ENCODE measurements around the gene RASA3.

Gene RASA3

DNA sequence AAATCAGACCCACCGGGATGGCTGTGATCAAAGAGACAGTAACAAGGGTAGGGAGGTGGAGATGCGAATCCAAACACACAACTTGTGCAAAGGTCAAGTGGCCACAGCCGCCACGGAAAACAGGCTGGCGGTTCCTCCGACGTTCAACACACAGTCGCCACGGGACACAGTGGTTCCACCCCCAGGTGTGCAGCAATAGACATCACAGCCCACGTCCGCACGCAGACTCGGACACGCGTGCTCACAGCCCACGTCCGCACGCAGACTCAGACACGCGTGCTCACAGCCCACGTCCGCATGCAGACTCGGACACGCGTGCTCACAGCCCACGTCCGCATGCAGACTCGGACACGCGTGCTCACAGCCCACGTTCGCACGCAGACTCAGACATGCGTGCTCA lies 70.1 kb downstream of the RASA3 start:
- no peak for TF ChIP-seq GATA3 (IDR thresholded peaks at IDR 0.05; ENCODE audit: low read depth, low read length)

DNA sequence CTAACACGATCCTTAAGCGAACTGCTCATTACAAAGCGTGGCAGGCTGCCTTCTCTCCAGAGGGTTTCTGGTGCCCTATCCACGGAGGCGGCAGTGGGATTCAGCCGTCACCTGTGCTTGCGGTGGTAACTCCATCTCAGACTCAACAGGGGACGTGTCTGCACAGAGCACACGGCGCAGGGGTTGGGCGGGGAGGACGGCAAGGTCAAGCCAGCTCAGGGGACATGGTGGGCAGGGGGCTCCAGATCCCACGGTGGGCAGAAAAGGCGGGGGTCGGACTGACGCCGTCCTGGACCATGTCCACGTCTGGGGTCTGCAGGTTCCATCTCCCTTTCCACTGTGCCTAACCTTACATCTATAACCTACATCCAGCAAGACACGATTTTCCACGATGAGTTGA lies 70.7 kb downstream of the RASA3 start:
- TF ChIP-seq GATA3 (IDR thresholded peaks at IDR 0.05; ENCODE audit: low read depth, low read length) (no peak), GATA2 (IDR thresholded peaks at IDR 0.05; ENCODE audit: low read depth, low read length) (no peak)

DNA sequence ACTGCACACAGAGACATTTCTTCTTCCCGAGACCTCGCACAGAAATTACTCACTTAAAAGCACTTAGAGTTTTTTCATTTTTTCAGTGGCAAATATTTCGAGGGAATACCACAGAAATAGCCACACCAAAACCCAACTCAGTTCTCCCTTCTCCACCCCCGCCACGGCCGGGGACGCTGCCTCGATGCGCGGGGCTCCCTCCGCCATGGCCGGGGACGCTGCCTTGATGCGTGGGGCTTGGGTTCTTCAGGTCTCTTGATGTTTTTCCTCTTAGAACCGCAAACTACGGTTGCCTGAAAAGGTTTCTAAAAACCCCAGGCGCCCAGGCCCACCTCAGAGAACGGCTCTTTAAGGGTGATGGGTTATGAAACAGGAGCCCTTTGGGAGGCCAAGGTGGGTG lies 71.4 kb downstream of the RASA3 start:
- no peak for TF ChIP-seq GATA3 (IDR thresholded peaks at IDR 0.05; ENCODE audit: low read depth, low read length)
- no peak for TF ChIP-seq GATA2 (IDR thresholded peaks at IDR 0.05; ENCODE audit: low read depth, low read length)

DNA sequence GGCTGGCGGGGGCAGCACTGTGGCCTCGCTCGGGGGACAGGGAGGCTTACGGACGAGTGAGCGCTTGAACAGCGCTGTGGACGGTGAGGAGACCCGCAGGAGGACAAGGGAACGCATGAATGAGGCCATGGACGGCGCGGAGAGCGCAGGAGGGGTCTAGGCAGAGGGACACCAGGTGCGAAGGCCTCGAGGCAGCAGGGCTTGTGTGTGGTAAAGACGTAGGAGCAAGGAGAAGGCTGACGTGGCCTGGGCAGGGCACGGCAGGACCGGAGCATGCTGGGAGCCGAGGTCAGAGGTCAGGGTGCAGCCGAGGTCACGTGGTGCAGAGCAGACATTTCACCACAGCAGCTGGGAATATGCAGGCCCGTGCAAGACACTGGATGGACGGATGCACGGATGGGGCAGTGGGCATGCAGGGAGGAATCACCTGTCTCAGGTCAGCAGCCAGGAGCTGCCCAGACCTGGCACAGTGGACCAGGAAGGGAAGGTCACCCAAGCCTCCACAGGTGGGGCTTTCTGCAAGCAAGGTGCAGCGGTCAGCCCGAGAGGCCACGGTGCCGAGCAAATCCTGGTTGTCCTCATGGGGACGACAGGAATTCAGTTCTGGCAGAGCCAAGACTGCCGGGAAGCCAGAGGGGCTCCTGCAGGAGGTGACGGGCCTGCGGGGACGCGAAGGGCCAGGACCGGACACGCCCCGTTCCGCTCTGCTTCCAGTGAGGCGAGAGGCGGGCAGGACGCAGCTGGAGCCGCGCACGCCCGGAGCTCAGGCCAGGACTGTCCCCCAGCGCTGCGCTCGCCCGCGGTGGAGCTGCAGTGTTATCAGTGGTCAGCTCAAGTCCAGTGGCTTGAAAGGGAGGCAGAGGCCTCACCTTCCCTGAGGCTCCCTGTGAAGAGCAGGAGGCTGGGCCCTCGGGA lies 72.2 kb downstream of the RASA3 start:
- TF ChIP-seq GATA3 (IDR thresholded peaks at IDR 0.05; ENCODE audit: low read depth, low read length) (no peak), GATA2 (IDR thresholded peaks at IDR 0.05; ENCODE audit: low read depth, low read length) (no peak)

DNA sequence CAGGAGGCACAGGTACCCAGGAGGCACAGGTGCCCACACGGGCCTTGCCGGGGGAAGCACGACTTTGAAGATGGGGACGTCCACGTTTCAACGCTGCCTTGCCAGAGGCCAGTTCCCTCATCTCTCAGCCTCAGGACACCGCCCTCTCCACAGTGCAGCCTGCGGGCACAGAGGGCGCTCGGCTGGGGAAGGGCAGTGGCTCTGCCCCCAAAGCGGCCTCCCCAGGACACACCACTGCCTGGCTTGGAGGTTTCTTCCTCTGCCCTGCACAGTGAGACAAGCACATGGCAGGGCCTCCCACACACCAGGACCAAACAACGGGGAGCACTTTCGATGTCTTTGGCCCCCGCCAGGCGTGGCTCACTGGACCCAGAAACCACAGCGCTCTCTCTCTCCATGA lies 73.0 kb downstream of the RASA3 start:
- TF ChIP-seq GATA3 (IDR thresholded peaks at IDR 0.05; ENCODE audit: low read depth, low read length) (no peak), GATA2 (IDR thresholded peaks at IDR 0.05; ENCODE audit: low read depth, low read length) (no peak)

DNA sequence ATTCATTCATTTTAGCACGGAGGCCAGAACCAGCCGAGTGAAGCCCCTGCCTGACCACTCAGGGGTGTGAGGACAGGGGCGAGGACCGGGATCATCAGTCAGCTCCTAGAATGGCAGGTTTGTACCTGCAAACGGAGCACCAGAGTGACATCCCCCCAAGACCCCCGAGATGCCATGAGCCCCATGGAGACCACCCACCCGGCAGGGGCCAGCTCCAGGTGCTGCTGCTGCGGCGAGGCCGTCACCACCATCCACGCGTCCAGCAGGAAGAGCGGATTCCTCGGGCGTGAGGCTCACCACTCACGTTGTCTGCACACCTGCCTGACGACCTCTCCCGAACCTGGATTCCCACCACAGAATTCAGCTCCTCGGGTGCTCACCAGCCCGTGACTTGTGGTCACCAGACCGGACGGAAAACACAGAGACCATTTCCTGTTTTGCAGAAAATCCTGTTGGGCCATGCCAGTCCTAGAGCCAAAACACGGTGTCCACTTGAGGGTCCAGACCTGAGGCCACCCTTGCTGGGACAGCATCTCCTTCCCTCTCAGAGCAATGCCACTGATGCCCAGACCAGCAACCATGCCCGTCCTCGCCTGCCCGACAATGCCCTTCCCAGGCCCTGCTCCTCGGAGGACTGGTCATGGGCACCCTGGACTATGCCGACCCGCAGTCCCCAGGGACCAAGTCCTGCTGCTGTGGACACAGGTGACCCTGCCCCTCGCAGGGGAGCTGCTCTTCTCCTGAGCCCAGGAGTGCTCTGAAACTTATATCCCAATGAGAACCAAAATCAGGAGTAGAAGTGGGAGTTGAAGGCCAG lies 74.2 kb downstream of the RASA3 start:
- TF ChIP-seq GATA2 (IDR thresholded peaks at IDR 0.05; ENCODE audit: low read depth, low read length) = no peak
- TF ChIP-seq GATA3 (IDR thresholded peaks at IDR 0.05; ENCODE audit: low read depth, low read length) = no peak

DNA sequence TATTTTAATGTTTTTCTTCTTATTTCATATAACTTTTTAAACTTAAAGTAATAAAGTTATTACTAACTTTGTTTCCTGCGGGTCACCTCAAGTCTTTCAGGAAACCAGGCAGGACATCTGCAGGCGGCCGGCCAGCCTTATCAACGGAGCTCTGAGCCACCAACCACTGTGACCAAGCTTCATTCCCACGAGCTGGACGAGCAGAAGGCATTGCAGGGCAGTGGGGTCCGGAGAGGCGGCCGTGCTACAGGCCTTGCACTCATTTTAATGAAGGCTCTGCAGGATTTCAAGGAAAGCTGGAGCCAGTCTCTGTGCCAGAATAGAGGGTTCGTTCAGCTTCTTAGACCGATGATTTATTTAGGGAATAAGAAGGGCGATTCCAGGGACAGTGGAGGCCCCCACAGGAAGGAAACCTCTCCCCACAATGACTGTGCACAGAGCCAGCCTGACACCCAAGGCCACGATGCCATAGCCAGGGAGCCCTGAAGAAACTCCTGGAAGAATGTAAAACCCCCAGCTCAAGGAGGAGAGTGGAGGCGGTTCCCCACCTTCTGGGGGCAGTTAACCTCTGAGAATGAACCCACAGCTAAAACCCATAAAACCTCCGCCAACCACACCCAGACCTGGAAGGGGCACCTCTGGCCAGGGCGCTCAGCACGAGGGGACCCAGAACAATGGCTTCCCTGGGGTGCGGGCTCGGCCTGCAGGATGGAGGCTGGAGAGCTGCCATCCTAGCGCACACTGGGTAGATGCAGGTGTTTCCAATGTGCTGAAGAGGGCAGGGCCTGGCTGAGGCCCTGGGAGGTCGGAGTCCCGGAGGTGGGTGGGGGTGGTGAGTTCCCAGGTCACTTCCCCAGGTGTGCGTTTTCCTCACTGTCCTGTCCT lies 75.0 kb downstream of the RASA3 start:
- no peak for TF ChIP-seq GATA3 (IDR thresholded peaks at IDR 0.05; ENCODE audit: low read depth, low read length)
- no peak for TF ChIP-seq GATA2 (IDR thresholded peaks at IDR 0.05; ENCODE audit: low read depth, low read length)

DNA sequence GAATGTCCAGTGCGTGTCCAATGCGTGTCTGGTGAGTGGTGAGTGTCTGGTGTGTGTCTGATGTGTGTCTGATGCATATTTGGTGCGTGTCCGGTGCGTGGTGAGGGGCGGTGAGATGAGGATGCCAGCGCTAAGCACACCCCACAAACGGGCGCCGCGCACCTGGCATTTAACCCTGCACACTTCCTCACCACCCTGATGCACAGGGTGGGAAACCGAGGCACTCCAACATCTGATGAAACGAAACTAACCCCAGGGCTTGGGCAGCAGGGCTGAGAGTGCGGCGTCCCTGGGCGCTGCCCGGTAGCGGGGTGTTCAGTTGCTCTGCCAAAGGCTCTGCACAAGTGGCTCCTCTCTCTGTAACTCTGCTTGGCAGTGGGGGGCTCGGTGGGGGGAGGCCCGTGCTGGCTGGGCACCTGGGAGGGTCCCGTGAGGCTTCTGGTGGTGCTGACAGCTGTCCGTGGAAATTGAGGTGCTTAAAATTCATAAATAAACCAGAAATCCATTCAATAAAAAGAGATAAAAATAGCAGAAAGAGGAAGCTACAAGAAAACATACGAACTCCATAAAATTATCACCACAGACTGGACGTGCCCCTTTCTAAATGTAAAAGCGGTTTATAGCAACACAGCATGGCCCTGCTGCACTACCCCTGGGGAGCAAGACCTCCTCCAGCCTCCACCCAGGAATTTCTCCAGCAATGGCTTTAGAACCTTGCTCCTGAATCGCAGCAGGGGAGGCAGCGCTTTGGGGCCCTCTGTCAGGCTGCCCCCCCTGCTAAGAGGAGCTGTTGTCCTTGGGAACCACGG lies 76.0 kb downstream of the RASA3 start:
- TF ChIP-seq GATA2 (IDR thresholded peaks at IDR 0.05; ENCODE audit: low read depth, low read length) = no peak

DNA sequence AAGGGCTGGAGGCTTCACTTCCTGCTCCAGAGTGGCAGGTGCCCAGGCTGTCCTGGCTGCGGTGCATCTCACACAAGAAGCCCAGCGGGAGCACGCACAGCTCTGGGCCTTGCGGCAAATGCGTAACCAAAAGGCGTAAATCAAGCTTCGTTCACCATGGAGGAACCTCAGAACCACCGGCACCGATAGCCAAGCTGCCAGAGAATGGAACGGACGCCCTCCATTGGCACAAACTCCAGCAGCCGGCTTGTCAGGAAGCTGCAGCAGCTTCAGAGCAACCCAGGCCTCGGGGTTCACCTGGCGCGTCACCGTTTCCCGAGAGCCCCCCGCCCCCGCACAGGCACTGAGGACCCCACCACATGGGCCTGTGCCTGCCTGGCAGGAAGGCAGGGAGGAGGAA lies 76.7 kb downstream of the RASA3 start:
- TF ChIP-seq GATA2 (IDR thresholded peaks at IDR 0.05; ENCODE audit: low read depth, low read length) (no peak), GATA3 (IDR thresholded peaks at IDR 0.05; ENCODE audit: low read depth, low read length) (no peak)

DNA sequence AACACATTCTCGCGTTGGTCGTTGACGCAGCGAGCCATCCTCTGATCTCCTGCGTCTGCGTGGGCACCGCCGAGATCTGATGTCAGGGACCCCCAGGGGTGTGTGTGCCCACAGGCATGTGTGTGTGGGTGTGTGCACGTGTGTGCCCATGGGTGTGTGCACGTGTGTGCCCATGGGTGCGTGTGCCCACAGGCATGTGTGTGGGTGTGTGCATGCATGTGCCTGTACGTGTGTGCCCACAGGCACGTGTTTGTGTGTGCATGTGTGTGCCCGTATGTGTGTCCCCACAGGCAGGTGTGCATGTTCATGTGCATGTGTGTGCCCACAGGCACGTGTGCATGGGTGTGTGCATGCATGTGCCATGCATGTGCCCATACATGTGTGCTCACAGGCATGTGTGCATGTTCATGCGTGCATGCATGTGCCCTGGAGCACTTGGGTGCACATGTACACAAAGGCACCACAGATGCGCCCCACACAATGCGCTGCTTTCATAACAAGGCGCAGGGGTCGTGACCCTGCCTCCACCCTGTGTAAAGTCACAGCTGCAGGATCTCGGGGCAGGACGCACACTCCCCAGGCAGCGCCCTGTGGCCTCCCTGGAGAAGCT lies 77.5 kb downstream of the RASA3 start:
- no peak for TF ChIP-seq GATA2 (IDR thresholded peaks at IDR 0.05; ENCODE audit: low read depth, low read length)
- no peak for TF ChIP-seq GATA3 (IDR thresholded peaks at IDR 0.05; ENCODE audit: low read depth, low read length)

DNA sequence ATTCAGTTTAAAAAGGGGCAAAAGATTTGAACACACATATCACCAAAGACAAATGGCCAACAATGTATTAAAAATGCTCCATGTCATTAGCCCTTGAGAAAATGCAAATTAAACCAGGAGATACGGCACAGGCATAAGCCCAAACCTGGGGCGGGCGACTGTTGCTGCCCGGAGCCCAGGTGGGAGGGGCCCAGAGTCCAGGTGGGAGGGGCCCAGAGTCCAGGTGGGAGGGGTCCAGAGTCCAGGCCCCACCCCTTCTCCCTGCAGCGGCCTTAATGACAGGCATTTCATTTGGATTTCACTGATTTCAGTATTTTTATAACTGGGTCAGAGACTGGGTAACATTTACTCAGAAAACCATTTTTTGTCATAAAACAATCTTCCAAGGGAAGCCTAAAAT lies 78.2 kb downstream of the RASA3 start:
- TF ChIP-seq GATA2 (IDR thresholded peaks at IDR 0.05; ENCODE audit: low read depth, low read length) (no peak), GATA3 (IDR thresholded peaks at IDR 0.05; ENCODE audit: low read depth, low read length) (no peak)

DNA sequence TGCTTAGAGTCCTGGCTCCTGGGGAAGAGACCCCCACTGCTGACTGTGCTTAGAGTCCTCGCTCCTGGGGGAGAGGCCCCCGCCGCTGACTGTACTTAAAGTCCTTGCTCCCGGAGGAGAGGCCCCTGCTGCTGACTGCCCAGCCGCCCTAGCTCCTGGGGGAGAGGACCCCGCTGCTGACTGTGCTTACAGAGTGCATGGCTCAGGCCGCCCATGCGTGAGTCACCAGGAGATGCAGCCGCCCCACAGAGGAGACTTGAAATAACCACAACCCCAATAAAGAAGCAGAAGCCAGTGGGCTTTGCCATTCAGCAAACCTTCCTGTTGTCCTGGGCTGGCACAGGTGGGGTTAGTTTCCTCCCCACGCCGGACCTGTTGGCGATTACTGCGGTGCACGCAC lies 79.4 kb downstream of the RASA3 start:
- no peak for TF ChIP-seq GATA3 (IDR thresholded peaks at IDR 0.05; ENCODE audit: low read depth, low read length)
- no peak for TF ChIP-seq GATA2 (IDR thresholded peaks at IDR 0.05; ENCODE audit: low read depth, low read length)
